ENCODE data around the gene ARID2. TPM values are rescaled to one million over a fixed set of nuclear protein-coding genes. Genes with fewer than 3 reads are reported as not detected.

The ARID2 gene
- total RNA-seq, 6 donors from 2014 or later: 19.4 to 48.5 (median 27.0) TPM

DNA sequence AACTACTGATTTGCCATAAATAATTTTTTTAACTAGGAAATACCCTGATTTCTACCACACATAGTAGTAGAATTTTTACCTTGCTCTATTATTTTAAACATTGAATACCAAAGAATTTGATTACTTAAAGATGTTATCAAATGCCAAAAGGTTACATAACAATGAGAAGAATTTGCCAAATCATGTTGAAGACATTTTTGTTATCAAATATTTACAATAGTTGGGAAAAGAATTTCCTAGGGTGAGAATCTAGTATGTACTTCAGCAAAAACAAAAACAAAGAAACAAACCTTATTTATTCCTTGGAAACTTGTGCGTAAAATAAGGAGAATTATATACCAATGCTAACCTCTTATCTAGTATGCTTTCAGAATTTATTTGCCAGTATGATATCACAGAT is 153.7 kb downstream of the ARID2 start:
- TF ChIP-seq POLR2AphosphoS5 (IDR thresholded peaks at IDR 0.05) (no peak), POLR2A (IDR thresholded peaks at IDR 0.05) (no peak), EP300 (IDR thresholded peaks at IDR 0.05) (no peak)
- TF ChIP-seq, protein P1, sequence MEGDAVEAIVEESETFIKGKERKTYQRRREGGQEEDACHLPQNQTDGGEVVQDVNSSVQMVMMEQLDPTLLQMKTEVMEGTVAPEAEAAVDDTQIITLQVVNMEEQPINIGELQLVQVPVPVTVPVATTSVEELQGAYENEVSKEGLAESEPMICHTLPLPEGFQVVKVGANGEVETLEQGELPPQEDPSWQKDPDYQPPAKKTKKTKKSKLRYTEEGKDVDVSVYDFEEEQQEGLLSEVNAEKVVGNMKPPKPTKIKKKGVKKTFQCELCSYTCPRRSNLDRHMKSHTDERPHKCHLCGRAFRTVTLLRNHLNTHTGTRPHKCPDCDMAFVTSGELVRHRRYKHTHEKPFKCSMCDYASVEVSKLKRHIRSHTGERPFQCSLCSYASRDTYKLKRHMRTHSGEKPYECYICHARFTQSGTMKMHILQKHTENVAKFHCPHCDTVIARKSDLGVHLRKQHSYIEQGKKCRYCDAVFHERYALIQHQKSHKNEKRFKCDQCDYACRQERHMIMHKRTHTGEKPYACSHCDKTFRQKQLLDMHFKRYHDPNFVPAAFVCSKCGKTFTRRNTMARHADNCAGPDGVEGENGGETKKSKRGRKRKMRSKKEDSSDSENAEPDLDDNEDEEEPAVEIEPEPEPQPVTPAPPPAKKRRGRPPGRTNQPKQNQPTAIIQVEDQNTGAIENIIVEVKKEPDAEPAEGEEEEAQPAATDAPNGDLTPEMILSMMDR (IDR thresholded peaks at IDR 0.05): no peak
- DNase-seq (no peak), ATAC-seq (ENCODE audit: low FRiP score in 2 of 2) (no peak)
- Histone ChIP-seq H3K27me3 (no peaks in the 10 kb centered on the region), H3K27ac (no peak overlapping the region), H3K4me3 (no peak overlapping the region), H3K4me1 (peaks cover 6 to 21% (median 13%) of the 10 kb centered on the region in 4 donors), H3K36me3 (peaks cover 0 to 16% (median 10%) of the 10 kb centered on the region in 4 donors), H3K9me3 (no peaks in the 10 kb centered on the region)
- WGBS, 2 donors: 82 to 92% methylated on average over 1 of the region's 1 CpG

GRCh38 chr12:45886685-45887084 is 157.2 kb downstream of the ARID2 start:
- ATAC-seq (ENCODE audit: low FRiP score in 2 of 2) (no peak), DNase-seq (no peak)
- Histone ChIP-seq H3K27ac (no peak overlapping the region), H3K27me3 (no peaks in the 10 kb centered on the region), H3K9me3 (no peaks in the 10 kb centered on the region), H3K4me1 (no peaks in the 10 kb centered on the region), H3K4me3 (no peak overlapping the region), H3K36me3 (peaks cover 0 to 19% (median 10%) of the 10 kb centered on the region in 4 donors)
- TF ChIP-seq POLR2A (IDR thresholded peaks at IDR 0.05): no peak
- TF ChIP-seq EP300 (IDR thresholded peaks at IDR 0.05): no peak
- no peak for TF ChIP-seq POLR2AphosphoS5 (IDR thresholded peaks at IDR 0.05)
- TF ChIP-seq, protein P1 (IDR thresholded peaks at IDR 0.05): no peak
- WGBS, 2 donors: 100% methylated on average over 1 of the region's 1 CpG

GRCh38 chr12:45887544-45887943 is 158.0 kb downstream of the ARID2 start:
- DNase-seq (no peak), ATAC-seq (ENCODE audit: low FRiP score in 2 of 2) (no peak)
- peaks cover 0 to 27% (median 14%) of the 10 kb centered on the region in 4 donors for H3K36me3 ChIP-seq
- H3K4me1 ChIP-seq: no peaks in the 10 kb centered on the region
- H3K4me3 ChIP-seq: no peak overlapping the region
- H3K9me3 ChIP-seq: no peaks in the 10 kb centered on the region
- TF ChIP-seq POLR2AphosphoS5 (IDR thresholded peaks at IDR 0.05): no peak
- no peak for TF ChIP-seq POLR2A (IDR thresholded peaks at IDR 0.05)
- no peak for TF ChIP-seq EP300 (IDR thresholded peaks at IDR 0.05)
- TF ChIP-seq, protein P1 (IDR thresholded peaks at IDR 0.05): no peak
- WGBS, 2 donors: 83 to 88% methylated on average over 5 of the region's 5 CpGs
- H3K27ac ChIP-seq: no peak overlapping the region
- no peaks in the 10 kb centered on the region for H3K27me3 ChIP-seq

DNA sequence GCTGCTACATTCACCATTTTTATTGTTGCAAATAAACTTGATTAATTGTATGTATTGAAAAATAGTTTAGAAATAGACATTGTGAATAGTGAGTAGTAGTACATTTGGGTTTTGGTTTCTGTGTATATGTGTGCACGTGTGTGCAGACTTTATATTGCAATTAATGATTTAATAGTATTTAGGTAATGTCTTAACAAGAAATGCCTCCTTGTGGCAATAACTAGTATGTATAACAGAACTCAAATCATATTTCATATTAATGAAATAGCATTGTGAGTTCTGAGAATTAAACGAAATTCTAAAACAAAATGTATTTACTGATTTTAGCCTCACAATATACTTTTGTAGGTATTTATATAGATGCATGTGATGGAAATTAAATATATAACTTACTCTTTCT is 160.8 kb downstream of the ARID2 start:
- no peak for ATAC-seq (ENCODE audit: low FRiP score in 2 of 2)
- Histone ChIP-seq H3K27ac (no peak overlapping the region), H3K27me3 (no peaks in the 10 kb centered on the region), H3K36me3 (peaks cover 10 to 52% (median 24%) of the 10 kb centered on the region in 4 donors), H3K4me1 (no peaks in the 10 kb centered on the region), H3K4me3 (no peak overlapping the region), H3K9me3 (no peaks in the 10 kb centered on the region)
- DNase-seq: no peak
- TF ChIP-seq, protein P1 (IDR thresholded peaks at IDR 0.05): no peak
- TF ChIP-seq POLR2A (IDR thresholded peaks at IDR 0.05) (no peak), EP300 (IDR thresholded peaks at IDR 0.05) (no peak), POLR2AphosphoS5 (IDR thresholded peaks at IDR 0.05) (no peak)
- 91 to 92% methylated on average over 2 of the region's 2 CpGs for WGBS, 2 donors

GRCh38 chr12:45893240-45893639 is 163.7 kb downstream of the ARID2 start:
- DNase-seq (no peak), ATAC-seq (ENCODE audit: low FRiP score in 2 of 2) (no peak)
- no peaks in the 10 kb centered on the region for H3K4me1 ChIP-seq
- no peak overlapping the region for H3K27ac ChIP-seq
- WGBS, 2 donors: 75 to 84% methylated on average over 4 of the region's 4 CpGs
- TF ChIP-seq, protein P1 (IDR thresholded peaks at IDR 0.05): no peak
- TF ChIP-seq EP300 (IDR thresholded peaks at IDR 0.05) (no peak), POLR2A (IDR thresholded peaks at IDR 0.05) (no peak), POLR2AphosphoS5 (IDR thresholded peaks at IDR 0.05) (no peak)
- no peaks in the 10 kb centered on the region for H3K9me3 ChIP-seq
- no peaks in the 10 kb centered on the region for H3K27me3 ChIP-seq
- peaks cover 12 to 56% (median 21%) of the 10 kb centered on the region in 4 donors for H3K36me3 ChIP-seq
- H3K4me3 ChIP-seq: no peak overlapping the region
